NCI-H1105 treated with DMSO at 0.1 percent for 48 hours (cell line): Measurements from ENCODE around the gene ANO2.

Experiments
- DNase-seq: peaks from one replicate; lab custom pipeline; 2025; lab: John Stamatoyannopoulos, UW

Gene ANO2

DNA sequence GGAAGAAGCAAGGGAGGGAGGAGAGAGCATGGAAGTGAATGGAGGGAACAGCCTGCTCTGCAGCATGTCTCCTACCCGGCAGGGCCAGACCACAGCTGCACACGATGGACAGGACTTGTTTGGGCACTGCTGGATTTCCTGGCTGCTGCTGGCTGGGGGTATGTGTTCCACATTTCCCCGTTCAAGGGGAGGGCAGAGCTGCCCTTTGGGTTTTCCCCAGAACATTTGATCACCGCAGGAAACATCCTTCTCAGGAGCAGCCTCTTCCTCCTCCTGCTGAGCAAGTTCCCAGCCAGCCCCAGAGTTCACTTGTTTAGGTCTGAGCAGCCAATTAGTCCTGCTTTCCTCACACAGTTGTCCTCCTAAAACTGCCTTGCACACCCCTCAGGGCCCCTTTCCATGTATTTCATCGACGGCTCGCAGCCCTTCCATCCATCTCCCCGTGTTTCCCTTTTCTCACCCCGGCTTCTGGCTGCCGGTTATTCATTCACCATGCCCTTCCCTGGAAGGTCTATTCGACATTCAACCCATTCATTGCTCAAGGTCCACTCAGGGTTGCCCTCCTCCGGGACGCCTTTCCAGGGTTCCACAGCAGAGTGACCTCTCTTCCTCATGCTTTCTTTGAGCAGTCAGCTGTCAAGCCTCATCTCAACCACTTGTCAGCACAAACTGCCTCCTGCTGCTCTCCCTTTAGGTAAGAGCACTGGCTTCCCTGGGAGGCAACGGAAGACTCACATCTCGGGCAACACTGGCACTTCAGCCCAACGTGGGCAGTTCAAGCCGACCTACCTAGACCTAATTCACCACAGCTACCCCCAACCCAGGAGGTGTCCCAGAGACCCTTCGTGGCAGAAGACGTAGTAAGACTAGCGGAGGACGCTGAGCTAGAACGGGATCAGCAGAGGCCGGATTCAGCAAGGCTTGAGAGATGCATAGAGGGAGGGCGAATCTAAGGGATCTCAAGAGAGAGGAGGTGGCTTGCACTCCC is 20.1 kb upstream of the ANO2 start:
- DNase-seq: no peak

GRCh38 chr12:5963515-5963914 is 18.5 kb upstream of the ANO2 start:
- DNase-seq: no peak

GRCh38 chr12:5960783-5961182 is 15.7 kb upstream of the ANO2 start:
- DNase-seq: no peak

DNA sequence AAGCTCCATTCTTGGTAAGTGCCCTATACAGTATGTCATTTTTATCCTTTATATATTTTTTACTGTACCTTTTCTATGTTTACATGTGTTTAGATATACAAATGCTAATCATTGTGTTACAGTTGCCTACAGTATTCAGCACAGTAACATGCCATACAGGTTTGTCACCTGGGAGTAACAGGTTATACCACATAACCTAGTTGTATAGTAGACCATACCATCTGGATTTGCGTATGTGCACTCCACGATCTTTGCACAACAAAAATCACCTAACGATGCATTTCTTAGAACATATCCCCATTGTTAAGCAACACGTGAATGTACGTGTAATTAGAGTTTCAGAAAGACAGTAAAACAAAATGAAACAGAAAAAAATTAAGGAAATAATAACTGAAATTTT is 11.9 kb upstream of the ANO2 start:
- DNase-seq: no peak

DNA sequence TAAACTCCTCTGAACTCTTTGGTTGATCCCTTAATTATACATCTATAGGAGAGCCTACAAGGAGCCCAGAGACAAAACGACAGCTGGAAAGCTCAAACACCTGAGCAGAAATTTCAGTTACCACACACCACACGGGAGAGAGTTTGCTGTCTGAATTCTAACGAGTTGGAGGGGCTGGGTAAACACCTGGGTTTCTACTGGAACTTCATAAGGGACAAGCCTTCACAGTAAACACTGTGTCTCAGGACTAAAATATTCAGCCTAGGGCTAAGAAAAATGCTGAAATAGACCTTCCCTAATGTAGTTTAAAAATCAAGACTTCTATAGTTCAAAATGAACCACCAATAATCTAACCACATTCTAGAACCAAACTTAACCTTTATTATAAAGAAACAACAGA is 9.6 kb upstream of the ANO2 start:
- no peak for DNase-seq

DNA sequence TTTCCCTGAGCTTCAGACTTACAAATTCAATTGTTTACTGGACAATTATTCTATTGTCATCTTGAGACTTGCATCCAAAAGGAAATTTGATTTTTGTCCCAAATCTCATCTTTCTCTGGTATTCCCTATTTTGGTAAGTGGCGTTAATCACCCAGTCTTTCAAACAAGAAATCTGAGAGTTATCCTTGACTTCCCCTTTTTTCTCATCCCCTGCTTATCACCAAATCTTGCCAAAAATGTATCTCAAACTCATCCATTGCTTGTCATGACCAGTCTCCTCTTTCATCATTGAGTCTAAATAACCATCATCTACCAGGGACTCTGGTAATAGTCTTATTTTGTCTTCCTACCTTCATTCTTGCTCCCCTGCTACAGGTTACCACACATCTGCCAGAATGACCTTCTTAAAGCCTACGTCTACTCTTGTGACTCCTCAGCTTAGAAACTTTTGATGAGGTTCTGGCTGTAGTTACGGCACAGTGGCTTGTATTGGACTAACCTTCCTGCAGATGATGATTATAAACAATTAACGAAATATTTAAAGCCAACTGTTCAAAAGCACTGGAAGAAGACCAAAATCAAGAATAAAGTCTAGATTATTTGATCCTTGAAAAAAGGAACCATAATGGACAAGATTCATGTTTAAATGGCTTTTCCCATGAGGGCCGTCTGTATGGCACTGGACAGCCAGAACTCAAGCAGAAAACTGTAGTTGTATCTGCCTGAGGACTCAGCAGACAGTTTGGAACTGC is 9.0 kb upstream of the ANO2 start:
- DNase-seq: no peak

DNA sequence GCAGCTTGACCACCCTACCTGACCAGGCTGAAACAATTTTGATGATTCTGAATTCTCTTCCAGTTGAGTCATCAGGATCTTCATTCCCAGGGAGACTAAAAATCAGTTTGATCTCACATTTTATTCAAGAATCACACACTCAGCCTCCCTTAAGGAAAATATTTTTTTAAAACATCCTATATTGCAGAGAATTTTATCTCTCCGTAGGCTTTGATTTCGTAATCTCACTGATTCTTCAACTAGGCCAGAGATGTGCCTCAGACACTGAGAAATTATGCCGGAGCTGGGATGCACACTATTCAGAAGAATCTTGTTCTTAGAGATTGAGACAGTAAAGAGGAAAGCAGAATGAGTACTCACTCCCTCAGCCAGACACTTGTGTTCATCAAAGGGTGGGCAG is 7.0 kb upstream of the ANO2 start:
- DNase-seq: no peak

- no peak for DNase-seq
Measured at GRCh38 chr12:5948696-5949095, 3.6 kb upstream of the ANO2 start.

- no peak for DNase-seq
Measured at GRCh38 chr12:5947006-5947405, 1.9 kb upstream of the ANO2 start.

DNA sequence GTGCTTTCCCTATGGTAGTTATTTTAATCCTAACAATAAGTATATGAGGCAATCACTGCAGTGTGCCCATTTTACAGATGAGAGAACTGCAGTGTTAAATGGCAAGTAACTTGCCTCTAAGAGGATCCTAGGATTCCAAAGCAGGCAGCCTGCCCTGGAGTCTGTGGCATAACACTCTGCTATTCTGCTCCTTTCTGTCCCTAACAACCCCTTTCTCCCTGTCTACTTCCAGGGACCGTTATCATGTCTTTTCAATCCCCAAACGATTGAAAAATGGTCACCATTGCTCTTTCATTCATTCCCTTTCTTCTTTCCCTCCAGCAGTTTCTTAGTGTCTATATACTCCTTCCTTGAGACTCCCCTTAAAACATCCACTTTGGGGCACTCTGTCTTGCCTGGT is 1.3 kb upstream of the ANO2 start:
- no peak for DNase-seq

- DNase-seq: peak; percentile 40
Measured at GRCh38 chr12:5944688-5945070, 380 bp downstream of the ANO2 start.

DNA sequence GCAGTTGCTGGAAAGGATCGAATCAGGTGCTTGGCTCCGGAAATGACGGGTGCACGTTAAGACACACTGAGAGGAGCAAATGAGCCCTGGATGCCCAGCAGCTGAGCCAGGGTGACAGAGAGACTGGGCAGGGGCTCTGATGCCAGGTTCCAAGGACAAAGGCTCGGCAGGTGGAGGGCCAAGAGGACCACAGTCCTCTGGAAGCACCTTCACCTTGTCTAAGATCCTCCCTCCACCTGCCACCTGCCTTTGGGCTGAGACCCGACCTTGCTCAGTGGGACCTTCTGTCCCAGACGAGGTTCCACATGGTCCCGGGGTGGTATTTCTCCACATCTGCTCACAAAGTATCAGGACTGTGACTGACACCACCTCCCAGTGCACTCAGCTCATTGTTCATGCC is 1.0 kb downstream of the ANO2 start:
- DNase-seq: no peak

- DNase-seq: no peak
Measured at GRCh38 chr12:5941907-5942306, 3.2 kb downstream of the ANO2 start.

GRCh38 chr12:5927732-5928516 is 17.1 kb downstream of the ANO2 start:
- no peak for DNase-seq

- DNase-seq: no peak
Measured at GRCh38 chr12:5925646-5926045, 19.4 kb downstream of the ANO2 start.

DNA sequence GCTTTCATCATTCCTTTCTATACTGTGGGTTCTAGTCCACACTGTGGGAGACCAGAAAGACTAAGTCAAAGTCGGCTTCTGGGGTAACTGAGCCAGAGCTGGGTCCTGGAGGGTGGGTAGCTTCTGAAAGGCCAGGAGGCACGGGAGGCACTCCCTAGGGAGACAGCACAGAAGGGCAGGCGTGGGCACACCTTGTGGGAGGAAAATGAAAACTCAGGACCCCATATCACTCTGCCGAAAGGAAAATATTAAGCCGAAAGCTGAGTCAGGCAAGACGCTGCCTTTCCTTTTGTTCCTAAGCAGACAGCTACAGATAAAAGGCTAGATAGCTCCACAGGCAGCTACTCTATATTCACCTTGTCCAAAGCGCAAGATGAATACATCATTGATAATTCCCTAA is 20.7 kb downstream of the ANO2 start:
- no peak for DNase-seq

DNA sequence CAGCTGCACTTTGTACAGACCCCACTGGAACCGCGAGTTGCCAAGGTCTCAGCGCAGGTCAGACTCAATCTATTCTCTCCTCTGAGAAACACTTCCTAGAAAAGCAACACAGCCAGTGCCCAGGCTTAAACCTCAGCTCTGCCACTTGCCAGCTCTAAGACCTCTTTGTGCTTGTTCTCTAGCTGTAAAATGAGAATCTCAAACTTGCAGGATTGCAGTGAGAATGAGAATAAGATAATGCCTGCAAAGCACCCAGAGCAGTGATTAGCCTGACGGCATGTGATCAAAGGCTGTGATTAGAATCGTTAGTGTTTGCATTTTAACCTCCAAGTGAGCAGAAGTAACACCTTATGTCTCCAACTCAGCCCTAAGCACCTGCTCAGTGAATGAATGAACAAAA is 21.3 kb downstream of the ANO2 start:
- no peak for DNase-seq

- no peak for DNase-seq
Measured at GRCh38 chr12:5923043-5923605, 21.9 kb downstream of the ANO2 start.

DNA sequence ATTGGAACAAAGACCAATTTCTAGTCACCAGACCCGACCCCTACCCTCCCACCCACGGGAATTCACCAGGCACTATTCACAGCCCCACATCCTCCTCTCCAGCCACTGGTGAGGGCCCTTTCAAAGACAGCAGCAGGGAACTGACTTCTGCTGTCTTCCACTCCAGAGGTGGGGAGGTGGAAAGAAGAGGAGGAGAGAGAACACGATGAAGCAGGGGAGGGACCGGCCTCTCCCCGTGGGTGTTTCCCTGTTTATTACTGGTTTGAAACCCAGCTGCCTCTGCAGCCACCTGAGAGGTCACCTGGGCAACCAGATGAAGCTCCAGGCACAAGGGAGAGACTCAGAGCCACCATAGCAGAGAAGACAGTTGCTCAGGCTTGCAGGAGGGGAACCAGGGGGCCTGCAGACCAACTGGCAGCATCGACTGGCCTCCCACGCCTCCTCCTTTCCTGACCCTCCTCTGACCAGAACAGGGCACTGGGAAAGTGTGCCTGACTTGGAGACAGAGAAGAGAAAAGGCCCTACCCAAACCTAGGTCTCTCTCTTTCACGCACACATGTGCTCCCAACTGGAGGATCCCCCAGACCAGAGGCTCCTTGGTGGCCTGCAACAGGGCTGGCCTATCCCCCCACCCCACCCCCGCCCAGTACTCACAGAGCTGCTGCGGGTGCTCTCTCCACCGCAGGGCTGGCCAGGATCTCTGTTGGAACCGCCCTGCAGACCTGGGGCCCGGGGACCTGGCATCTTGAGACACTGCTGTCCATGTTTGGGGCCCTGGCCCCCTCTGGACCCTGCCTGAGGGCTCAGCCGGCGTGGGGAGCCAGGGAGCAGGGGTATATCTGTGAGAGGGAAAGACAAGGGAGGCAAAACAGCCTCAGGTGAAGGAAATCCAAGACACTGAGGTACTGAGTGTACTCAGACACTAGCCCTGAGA is 22.8 kb downstream of the ANO2 start:
- no peak for DNase-seq

DNA sequence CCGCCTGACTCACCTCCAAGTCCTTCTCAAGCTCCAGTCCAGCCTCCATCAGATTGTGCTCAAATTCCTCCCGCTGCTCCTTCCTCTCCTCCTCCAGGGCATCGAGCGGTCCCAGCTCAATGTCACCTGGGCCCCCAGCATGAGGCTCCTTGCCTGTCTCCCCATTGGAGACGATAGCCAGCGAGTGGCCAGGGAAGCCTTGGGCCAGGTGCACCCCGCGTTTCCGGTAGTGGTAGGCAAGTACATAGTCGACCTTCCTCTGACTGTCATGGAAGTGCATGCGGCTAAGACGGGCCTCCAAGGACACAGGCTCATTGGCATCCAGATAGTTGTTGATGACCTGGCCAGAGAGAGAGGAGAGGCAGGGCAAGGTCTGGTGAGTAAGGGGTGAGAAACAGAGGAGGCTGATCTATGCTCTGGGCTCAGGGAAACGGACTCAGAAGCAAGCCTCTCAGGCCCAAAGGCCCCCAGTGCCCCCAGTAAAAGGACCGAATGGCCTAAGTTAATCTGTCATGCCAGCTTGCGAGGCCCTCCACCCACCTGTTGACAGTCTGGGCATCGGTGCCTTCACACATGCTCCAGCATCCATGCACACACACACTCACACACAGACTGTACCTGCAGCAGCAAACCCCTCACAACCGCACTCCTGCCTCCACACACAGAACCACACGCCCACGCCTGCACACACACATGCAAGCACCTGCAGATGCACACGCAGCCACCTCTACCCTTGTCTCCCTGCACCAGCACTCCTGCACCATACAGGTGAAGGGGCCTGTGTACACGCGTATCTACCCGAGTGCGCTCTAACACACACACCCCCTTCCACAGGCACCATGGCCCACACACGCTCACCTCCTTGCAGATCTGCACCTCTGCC is 23.8 kb downstream of the ANO2 start:
- no peak for DNase-seq
